Epithelial cell of esophagus (primary cell): ENCODE measurements around the gene GBGT1.

Experiments used
- DNase-seq: peaks from one replicate; pipeline ENCODE4 v3.0.0; 2010; ENCODE audit warnings: low read depth
- H3K4me3 ChIP-seq: 2 replicates; pipeline ENCODE4 v1.5.1; 2011; ENCODE audit warnings: mild to moderate bottlenecking, low read length, control low read depth
- TF ChIP-seq, protein P1 (sequence below): IDR thresholded peaks from 2 replicates; pipeline ENCODE4 v1.5.1; 2011; ENCODE audit warnings: low read depth, mild to moderate bottlenecking, low read length, control low read depth, inconsistent platforms; ENCODE audit not compliant: insufficient read depth; ENCODE audit errors: missing control alignments

GBGT1 gene

DNA sequence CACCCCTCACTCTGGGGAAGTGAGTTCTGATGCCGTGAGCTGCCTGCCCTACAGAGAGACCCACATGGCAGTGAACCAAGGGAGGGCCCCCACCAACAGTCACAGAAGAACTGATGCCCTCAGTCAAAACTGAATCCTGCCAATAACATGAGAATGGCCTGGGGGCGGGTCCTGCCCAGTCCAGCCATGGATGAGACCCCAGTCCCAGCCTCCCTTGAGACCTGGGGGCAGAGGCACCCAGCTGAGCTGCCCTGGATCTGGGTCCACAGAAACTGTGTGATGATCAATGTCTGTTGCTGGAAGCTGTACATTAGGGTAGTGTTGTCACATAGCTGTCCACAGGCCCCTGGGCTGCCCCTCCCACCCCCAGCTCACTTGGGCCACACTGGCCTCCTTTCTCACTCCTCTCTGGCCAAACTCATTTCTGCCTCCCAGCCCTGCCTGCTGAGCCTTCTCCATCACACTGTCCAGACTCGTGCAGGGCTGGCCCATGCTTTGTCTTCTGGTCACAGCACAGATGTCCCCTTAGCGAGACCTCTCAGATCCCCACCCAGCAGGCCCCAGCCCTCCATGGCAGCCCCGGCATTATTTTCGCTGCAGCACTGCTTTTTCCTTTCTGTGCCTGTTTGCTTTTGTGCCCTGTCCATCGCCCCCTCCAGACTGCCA, 16.8 kb downstream of the GBGT1 start:
- TF ChIP-seq, protein P1, sequence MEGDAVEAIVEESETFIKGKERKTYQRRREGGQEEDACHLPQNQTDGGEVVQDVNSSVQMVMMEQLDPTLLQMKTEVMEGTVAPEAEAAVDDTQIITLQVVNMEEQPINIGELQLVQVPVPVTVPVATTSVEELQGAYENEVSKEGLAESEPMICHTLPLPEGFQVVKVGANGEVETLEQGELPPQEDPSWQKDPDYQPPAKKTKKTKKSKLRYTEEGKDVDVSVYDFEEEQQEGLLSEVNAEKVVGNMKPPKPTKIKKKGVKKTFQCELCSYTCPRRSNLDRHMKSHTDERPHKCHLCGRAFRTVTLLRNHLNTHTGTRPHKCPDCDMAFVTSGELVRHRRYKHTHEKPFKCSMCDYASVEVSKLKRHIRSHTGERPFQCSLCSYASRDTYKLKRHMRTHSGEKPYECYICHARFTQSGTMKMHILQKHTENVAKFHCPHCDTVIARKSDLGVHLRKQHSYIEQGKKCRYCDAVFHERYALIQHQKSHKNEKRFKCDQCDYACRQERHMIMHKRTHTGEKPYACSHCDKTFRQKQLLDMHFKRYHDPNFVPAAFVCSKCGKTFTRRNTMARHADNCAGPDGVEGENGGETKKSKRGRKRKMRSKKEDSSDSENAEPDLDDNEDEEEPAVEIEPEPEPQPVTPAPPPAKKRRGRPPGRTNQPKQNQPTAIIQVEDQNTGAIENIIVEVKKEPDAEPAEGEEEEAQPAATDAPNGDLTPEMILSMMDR, result no peak
- peak overlapping the region; percentile 18 for H3K4me3 ChIP-seq
- DNase-seq, result no peak

DNA sequence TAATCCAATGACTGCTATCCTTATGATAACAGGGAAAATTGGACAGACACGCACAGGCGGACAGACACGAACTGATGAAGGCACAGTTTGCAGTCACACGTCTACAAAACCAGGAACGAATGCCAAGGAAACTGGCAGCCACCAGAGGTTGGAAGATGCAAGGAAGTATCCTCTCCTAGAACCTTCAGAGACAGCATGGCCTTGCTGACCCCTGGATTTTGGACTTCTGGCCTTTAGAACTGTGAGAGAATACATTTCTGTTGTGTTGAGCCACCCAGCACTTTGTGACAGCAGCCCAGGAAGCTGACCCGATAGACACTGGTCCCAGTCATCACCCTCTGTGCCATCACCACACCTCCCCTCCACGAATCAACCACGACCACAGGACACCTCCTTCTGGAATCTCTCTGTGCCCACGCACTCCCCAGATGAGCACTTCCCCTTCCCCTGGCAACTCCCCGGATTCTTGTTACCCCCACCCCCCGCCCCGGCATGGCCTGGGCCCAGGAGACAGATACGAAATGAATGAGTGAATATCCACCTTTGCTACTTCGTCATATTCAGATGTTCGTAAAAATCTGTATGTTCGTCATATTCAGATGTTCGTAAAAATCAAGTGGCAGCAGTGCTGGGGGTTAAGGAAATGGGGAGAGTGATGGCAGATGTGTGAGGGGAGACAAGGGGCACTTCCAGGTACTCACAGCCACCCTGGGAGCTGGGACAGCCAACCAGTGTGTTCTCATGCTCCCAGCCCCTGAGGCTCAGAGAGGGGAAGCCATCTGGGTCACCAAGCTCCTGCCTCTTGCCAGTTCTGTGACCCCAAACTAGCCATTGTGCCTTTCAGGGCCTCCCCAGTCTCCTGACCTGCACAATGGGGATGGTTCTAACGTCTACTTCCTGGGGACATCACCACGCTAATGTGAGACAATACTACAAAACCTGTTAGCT, 18.5 kb downstream of the GBGT1 start:
- TF ChIP-seq, protein P1, result no peak
- H3K4me3 ChIP-seq, result no peak overlapping the region
- DNase-seq, result no peak

GRCh38 chr9:133144142-133144903, 19.4 kb downstream of the GBGT1 start:
- peak; percentile 45 for DNase-seq
- TF ChIP-seq, protein P1, result peak; percentile 61
- peak overlapping the region; percentile 28 for H3K4me3 ChIP-seq

DNA sequence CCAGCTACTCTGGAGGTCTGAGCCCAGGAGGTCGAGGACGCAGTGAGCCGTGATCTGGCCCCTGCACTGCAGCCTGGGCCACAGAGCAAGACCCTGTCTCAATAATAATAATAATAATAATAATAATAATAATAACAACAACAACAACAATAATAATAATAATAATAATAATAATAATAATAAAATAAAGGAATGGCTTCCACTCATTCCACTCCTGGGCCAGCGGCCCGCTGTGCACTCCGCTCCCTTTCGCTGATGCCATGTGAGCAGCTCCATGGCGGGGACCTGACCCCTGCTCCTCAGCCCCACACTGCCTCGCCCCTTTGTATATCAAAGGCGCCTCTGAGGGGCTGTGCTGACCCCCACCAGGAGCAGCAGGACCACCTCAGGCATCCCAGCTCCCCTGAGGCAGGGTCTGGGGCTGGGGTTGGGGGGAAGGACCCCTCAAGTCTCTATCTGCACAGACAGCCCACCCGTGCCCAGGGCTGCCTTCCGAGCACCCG, 20.0 kb downstream of the GBGT1 start:
- no peak overlapping the region for H3K4me3 ChIP-seq
- TF ChIP-seq, protein P1, result no peak
- no peak for DNase-seq

- TF ChIP-seq, protein P1, result no peak
- no peak overlapping the region for H3K4me3 ChIP-seq
- no peak for DNase-seq
Measured at GRCh38 chr9:133142684-133143622, 20.8 kb downstream of the GBGT1 start.

DNA sequence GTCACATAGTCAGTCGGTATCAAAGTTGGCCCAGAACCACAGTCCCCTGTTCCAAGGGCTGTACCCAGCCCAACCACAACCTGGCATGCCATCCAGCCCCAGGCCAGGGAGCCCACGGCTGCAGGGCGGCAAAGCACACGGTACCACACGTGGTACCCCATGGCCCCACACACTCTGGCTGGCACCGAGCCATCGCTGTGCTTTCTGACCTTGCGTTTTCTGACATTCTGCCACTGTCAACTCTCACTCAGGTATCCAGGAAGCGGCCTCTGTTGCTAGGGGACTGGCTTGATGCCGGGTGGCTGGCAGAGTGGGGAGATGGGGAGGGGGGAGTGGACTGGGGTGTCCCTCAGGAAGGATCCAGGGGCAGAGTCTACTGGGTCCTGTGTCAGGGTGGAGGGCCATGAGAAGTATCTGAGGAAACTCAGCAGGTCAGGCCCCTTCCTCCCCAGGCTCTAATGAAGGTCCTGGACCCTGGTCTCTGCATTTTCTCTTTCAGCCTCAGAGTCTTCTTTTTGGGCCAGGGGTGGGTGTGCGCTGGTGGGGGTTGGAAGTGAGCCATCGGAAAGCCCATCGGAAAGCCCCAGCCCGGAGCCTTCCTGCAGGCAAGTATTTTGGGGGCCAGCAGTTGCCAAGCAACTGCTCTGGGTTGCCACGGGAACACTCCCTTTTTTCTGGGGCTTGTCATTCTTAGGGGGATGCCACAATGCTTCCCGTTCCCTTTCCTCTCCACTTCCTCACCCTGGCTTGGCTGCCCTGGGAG, 21.7 kb downstream of the GBGT1 start:
- TF ChIP-seq, protein P1, result no peak

More for the DNA sequence above, 21.7 kb downstream of the GBGT1 start:
- no peak for DNase-seq
- no peak overlapping the region for H3K4me3 ChIP-seq
